Dermis lymphatic vessel endothelial cell (primary cell): ENCODE data around the gene CTNND2. TPM values are rescaled to one million over a fixed set of nuclear protein-coding genes. Genes with fewer than 3 reads are reported as not detected.

Experiments
- total RNA-seq: library from RNA; depleted of rRNA; stranded (reverse); fragments of >200 nt; gene quantifications from 2 replicates; pipeline ENCODE4 v1.2.1, GENCODE V29; 2014

CTNND2 gene
- total RNA-seq: not detected in 2 replicates

GRCh38 chr5:11904265-11904906 lies at the start of gene CTNND2:
CTNND2 (minus strand) TSS chr5:11904446; CDS start chr5:11903853, 593 bp downstream.

